Activated CD8-positive, alpha-beta memory T cell treated with anti-CD3 and anti-CD28 coated beads, Interleukin-2, amount 50 U/mL, for 48 hours (primary cell): Measurements from ENCODE around the gene SLC22A3.
"Not testable (repeated sequence)": the region's sequence is repeated elsewhere in the genome, so short reads cannot be mapped to it uniquely, and the experiment has no call there.

Experiments used
- DNase-seq: peaks from one replicate; pipeline ENCODE4 v3.0.0-alpha.2; 2020

The SLC22A3 gene

GRCh38 chr6:160454303-160454702, 106.1 kb downstream of the SLC22A3 start:
- no peak for DNase-seq

- DNase-seq = no peak
Observed at GRCh38 chr6:160455081-160455480, 106.9 kb downstream of the SLC22A3 start.

DNA sequence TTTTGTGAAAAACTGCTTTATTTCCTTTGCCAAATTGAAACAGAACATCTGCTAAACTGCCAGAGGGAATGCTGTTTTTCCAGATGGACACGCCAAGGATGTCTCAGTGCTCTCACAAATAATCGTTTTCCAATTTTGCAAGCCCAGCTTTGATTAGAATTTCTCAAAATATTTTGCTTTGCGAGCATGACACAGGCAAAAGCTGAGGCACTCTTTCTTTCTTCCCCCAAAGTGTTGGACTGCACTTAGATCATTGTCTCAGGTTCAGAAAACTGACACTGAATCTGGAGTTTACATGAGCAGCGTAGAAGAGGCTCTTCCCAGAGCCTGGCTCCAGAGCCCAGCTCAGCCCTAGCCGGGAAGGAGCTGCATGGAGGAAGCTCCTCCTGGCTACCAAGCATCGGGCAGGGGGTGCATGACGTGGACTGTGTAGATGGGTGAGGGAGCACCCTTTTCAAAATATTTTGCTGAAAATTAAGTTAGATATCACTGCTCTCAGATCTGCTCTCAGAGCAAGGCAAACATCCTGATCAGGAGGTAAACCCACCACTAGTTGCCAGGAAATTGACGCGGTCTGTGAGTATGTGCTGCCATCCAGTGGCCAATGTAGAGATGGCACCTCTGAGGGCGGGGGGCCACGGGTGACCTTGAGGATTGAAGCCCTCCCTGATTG, 107.5 kb downstream of the SLC22A3 start:
- peak; percentile 87 for DNase-seq

DNA sequence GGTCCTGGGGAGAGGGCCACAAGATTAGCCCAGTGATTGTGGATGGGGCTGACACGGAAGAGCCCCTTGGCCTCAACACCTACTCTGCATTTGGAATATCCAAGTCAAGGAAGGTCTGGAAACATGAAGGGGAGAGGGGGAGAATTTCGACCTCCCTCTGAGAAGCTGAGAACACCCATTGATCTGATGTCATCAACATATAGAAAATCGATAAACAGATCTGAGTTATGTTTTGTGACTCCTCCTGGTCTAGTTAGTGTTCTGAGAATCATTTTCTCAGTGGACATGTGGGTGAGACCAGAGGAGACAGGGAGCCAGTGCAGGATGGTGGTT, 108.0 kb downstream of the SLC22A3 start:
- no peak for DNase-seq

DNA sequence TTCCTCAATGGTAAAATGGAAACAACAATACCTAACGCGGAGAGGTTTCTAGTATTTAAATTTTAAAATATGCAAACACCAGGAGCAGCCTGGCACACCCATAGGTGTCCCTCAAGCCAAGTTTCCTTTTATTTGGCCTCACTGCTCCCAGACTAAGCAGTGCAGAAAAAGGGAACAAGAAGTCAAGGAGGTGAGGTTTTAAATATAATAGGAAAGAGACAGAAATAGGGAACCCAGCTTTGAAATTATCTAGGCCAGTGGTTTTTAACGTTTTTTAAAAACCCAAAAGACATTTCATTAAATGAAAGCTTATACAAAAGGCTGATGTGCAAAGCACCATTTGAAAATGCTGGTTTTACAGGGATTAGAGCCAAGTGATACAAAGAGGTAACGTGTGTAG, 109.6 kb downstream of the SLC22A3 start:
- DNase-seq = no peak

DNA sequence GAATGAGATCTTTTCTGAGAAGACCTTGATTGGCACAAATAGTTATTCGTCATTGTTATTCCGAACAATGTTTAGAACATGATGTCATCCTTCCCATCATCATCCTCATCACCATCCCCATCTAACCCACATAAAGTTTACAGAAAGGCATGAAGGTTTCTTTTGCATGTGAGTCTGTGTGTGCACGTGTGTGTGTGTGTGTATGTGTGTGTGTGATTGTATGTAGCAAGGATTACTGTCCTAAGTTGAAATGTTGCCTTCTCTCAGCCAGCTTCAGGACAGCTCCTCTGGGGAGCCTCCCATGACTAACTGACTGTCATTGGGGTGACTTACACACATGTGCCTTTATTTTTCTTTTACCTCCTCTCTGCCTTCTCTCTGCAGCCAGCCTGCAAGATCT, 113.5 kb downstream of the SLC22A3 start:
- DNase-seq = no peak

DNA sequence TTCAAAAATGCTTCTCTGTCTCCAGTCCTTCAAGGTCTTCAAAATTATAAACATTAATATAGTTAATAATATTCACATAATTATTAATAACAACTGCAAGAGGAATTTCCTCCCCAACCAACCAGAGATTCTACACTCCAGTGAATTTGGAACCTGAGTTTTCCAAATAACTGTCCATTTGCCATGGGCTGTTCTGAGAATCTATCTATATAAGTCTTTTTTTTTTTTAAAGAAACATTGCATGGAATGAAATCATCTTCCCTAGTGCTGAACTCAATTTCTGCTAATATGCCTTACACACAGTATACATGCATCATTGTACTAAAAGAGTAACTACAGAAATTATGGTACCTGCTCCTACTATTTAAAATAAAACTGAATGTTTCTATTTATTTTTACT, 113.9 kb downstream of the SLC22A3 start:
- DNase-seq = no peak

DNA sequence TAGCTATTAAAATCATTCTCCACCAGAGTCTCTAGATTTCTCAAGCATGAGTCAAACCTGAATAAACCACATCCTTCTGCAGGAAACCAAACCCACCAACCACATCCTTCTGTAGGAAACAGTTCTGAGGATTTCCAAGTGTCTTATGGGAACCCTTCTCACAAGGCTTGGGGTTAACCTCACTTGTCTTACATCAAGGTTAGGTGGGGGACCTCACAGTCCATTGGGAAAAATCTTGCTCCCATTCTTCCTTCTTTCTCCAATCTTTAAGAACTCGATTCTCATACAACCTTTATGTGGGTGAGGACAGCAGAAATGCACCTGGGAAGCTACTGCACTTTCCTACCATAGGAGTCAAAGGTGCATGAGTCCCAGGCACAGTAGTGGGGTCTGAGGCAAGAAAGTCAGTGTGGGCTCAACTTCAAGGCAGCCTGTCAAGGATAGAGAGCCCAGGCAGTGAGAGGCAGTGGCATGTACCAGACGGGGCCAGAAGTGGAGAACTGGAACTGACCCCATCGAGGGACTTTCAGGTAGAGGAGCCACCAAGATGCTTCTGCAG, 114.5 kb downstream of the SLC22A3 start:
- DNase-seq = no peak

DNA sequence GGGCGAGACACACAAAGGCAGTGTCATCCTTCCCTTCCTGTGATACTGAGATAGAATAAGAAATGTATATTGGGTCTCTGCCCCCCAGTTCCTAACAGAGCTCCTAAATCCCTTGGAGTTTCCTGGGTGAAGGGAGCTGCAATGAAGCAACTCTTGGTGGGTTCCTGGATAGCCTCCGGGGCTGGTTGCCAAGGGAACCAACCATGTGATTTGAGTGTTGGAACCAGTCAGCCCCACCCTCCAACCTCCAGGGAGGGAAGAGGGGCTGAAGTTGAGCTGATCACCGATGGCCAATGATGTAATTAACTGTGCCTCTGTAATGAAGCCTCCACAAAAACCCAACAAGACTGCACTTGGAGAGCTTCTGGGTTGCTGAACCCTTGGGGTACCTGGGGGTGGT, 116.6 kb downstream of the SLC22A3 start:
- no peak for DNase-seq

- DNase-seq = not testable (repeated sequence)
Observed at GRCh38 chr6:160467261-160467871, 119.2 kb downstream of the SLC22A3 start.

DNA sequence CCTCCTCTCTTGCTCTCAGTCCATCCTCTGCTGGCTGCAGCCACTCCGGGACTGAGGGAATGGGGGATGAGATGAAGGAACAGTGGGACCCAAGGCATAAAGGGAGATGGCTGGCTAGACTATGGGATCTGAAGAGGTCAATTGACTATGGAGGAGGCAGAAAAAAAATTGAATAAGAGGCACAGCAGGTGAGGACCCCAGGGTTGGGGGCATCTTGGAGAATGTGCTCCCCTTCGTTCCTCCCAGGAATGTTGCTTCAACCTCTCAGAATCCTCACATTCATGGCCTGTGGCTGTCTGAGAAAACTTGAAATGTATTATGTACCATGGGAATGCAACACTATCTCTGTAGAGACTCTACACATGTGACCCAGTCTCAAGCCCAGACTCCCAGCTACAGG, 121.0 kb downstream of the SLC22A3 start:
- no peak for DNase-seq

DNA sequence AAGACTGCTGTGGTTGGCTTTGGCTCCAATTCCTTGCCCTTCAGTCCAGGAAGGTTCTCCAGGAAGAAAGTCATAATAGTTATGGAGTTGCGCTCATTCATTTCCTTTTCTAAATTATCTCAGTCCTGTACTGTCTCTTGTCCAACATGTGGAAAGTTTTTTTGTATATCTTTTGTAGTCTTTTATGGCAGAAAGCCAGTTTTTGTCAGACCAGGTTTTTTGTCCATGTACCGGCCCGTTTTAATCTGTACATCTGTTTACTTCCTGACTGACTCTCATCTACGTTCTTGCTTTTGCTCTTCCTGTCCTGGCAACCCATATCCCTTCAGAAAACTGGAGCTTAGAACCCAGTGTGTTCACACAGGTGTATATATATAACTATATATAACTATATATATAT, 127.9 kb downstream of the SLC22A3 start:
- DNase-seq = not testable (repeated sequence)

GRCh38 chr6:160477072-160477471, 128.9 kb downstream of the SLC22A3 start:
- DNase-seq = not testable (repeated sequence)

- no peak for DNase-seq
Observed at GRCh38 chr6:160477901-160478300, 129.7 kb downstream of the SLC22A3 start.

- no peak for DNase-seq
Observed at GRCh38 chr6:160487116-160487515, 138.9 kb downstream of the SLC22A3 start.

- no peak for DNase-seq
Observed at GRCh38 chr6:160489091-160489490, 140.9 kb downstream of the SLC22A3 start.

GRCh38 chr6:160494576-160494975, 146.4 kb downstream of the SLC22A3 start:
- no peak for DNase-seq

GRCh38 chr6:160500639-160501038, 152.5 kb downstream of the SLC22A3 start:
- DNase-seq = no peak
